ENCODE data around the gene DAB1.

DNA sequence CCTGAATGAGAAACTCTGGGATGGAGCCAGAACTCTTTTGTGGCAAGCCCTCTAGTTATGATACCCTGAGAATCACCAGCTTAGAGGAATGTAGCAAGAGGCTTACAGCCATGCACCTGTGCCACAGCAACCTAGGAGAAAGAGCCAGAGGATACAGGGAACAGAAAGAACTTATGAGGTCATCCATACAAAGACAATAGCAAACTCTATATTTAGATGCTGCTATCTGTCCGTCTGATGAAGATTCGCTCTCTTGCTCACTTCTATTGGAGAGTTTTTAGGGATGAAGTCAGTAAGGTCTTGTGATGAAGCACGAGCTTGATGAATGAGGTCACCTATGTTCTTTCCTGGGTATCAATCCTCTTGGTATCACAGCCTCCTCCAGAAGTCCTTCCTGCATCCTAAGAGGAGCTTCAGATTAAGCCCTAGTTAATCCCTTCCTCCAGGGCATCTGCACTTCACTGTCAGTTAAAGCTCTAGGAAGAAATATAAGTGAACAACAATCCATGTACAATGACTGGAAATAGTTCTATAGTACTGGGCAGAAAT lies 185.6 kb downstream of the DAB1 start:
- no peak for TF ChIP-seq POLR2A (IDR thresholded peaks at IDR 0.05)
- TF ChIP-seq, protein P1, sequence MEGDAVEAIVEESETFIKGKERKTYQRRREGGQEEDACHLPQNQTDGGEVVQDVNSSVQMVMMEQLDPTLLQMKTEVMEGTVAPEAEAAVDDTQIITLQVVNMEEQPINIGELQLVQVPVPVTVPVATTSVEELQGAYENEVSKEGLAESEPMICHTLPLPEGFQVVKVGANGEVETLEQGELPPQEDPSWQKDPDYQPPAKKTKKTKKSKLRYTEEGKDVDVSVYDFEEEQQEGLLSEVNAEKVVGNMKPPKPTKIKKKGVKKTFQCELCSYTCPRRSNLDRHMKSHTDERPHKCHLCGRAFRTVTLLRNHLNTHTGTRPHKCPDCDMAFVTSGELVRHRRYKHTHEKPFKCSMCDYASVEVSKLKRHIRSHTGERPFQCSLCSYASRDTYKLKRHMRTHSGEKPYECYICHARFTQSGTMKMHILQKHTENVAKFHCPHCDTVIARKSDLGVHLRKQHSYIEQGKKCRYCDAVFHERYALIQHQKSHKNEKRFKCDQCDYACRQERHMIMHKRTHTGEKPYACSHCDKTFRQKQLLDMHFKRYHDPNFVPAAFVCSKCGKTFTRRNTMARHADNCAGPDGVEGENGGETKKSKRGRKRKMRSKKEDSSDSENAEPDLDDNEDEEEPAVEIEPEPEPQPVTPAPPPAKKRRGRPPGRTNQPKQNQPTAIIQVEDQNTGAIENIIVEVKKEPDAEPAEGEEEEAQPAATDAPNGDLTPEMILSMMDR (IDR thresholded peaks at IDR 0.05) = no peak
